Neural cell (in vitro differentiated cells): ENCODE measurements around the gene OLFM4. TPM values are rescaled to one million over a fixed set of nuclear protein-coding genes. Genes with fewer than 3 reads are reported as not detected.

Experiments
- H2AFZ ChIP-seq: fragments of 200-600, 300-800 bp; sonication (generic), shearing (Covaris generic); 2 replicates; pipeline ENCODE4 v1.6.0; 2014; ENCODE audit warnings: low read depth, mild to moderate bottlenecking, antibody characterized with exemption, low read length, moderate library complexity
- H3F3A ChIP-seq: fragments of 200-600 bp; shearing (Covaris generic); 2 replicates; pipeline ENCODE4 v1.6.1; 2016; ENCODE audit warnings: mild to moderate bottlenecking, moderate library complexity, mixed read lengths, antibody characterized with exemption, low read length; ENCODE audit not compliant: insufficient read depth, poor library complexity, severe bottlenecking
- H3K27ac ChIP-seq: fragments of 200-600, 300-800 bp; sonication (generic), shearing (Covaris generic); 2 replicates; pipeline ENCODE4 v1.5.1; 2014; ENCODE audit warnings: mild to moderate bottlenecking, low read length, moderate library complexity
- H3K27me3 ChIP-seq: fragments of 300-800, 200-600 bp; sonication (generic), shearing (Covaris generic); 2 replicates; pipeline ENCODE4 v1.6.0; 2014; ENCODE audit warnings: mild to moderate bottlenecking, low read depth, low read length, moderate library complexity; ENCODE audit not compliant: insufficient read depth
- H3K36me3 ChIP-seq: fragments of 300-800, 200-600 bp; sonication (generic), shearing (Covaris generic); 2 replicates; pipeline ENCODE4 v1.5.1; 2014; ENCODE audit warnings: mild to moderate bottlenecking, antibody characterized with exemption, low read length, moderate library complexity; ENCODE audit not compliant: insufficient read depth
- H3K4me2 ChIP-seq: fragments of 300-800, 200-600 bp; sonication (generic), shearing (Covaris generic); 2 replicates; pipeline ENCODE4 v1.6.0; 2014; ENCODE audit warnings: mild to moderate bottlenecking, low read length
- H3K4me3 ChIP-seq: fragments of 300-800, 200-600 bp; sonication (generic), shearing (Covaris generic); 2 replicates; pipeline ENCODE4 v1.5.1; 2014; ENCODE audit warnings: mild to moderate bottlenecking, low read length, moderate library complexity
- H3K79me2 ChIP-seq: fragments of 200-600 bp; shearing (Covaris generic); replicated peaks from 2 replicates; pipeline ENCODE4 v1.6.0; 2014; ENCODE audit warnings: mild to moderate bottlenecking, low read length, moderate library complexity; ENCODE audit not compliant: insufficient read depth
- H3K9ac ChIP-seq: fragments of 300-800, 200-600 bp; sonication (generic), shearing (Covaris generic); 2 replicates; pipeline ENCODE4 v1.6.1; 2016; ENCODE audit warnings: mild to moderate bottlenecking, low read length, mixed read lengths
- H3K9me2 ChIP-seq: fragments of 200-600 bp; shearing (Covaris generic); 2 replicates; pipeline ENCODE4 v1.6.1; 2016; ENCODE audit warnings: mild to moderate bottlenecking, low read length, mixed read lengths; ENCODE audit not compliant: insufficient read depth
- H3K9me3 ChIP-seq: fragments of 200-600, 300-800 bp; sonication (generic), shearing (Covaris generic); 2 replicates; pipeline ENCODE4 v1.6.1; 2016; ENCODE audit warnings: mild to moderate bottlenecking, mixed run types, low read length, moderate library complexity, mixed read lengths
- H4K20me1 ChIP-seq: fragments of 200-600 bp; shearing (Covaris generic); 2 replicates; pipeline ENCODE4 v1.6.1; 2016; ENCODE audit warnings: mild to moderate bottlenecking, mixed run types; ENCODE audit not compliant: insufficient read depth
- CTCF ChIP-seq: fragments of 450-650 bp; IDR thresholded peaks from 2 replicates; pipeline ENCODE4 v1.5.1; 2014; ENCODE audit warnings: antibody characterized with exemption, mild to moderate bottlenecking, moderate library complexity; ENCODE audit not compliant: poor library complexity, severe bottlenecking
- EP300 ChIP-seq: fragments of 450-650 bp; conservative IDR thresholded peaks from 2 replicates; pipeline ENCODE4 v1.6.1; 2014; ENCODE audit warnings: antibody characterized with exemption, mild to moderate bottlenecking, moderate library complexity; ENCODE audit not compliant: poor library complexity, severe bottlenecking
- EZH2 ChIP-seq: fragments of 200-600, 300-800 bp; shearing (Covaris generic), sonication (generic); IDR thresholded peaks from 2 replicates; pipeline ENCODE4 v1.6.1; 2014; ENCODE audit warnings: antibody characterized with exemption, low read length, borderline replicate concordance, mild to moderate bottlenecking; ENCODE audit not compliant: insufficient read depth, poor library complexity, severe bottlenecking
- MXI1 ChIP-seq: fragments of 450-650 bp; conservative IDR thresholded peaks from 2 replicates; pipeline ENCODE4 v1.6.1; 2014; ENCODE audit warnings: antibody characterized with exemption, mild to moderate bottlenecking; ENCODE audit not compliant: poor library complexity, severe bottlenecking
- POLR2AphosphoS5 ChIP-seq: IDR thresholded peaks from 2 replicates; pipeline ENCODE4 v1.6.1; 2012
- RAD21 ChIP-seq: fragments of 450-650 bp; conservative IDR thresholded peaks from 2 replicates; pipeline ENCODE4 v1.6.1; 2014; ENCODE audit warnings: antibody characterized with exemption, mild to moderate bottlenecking, moderate library complexity
- REST ChIP-seq: IDR thresholded peaks from 2 replicates; pipeline ENCODE4 v1.6.1; 2012; ENCODE audit warnings: borderline replicate concordance
- SMC3 ChIP-seq: fragments of 450-650 bp; conservative IDR thresholded peaks from 2 replicates; pipeline ENCODE4 v1.6.1; 2014; ENCODE audit warnings: antibody characterized with exemption, mild to moderate bottlenecking, moderate library complexity; ENCODE audit not compliant: poor library complexity
- TAF1 ChIP-seq: IDR thresholded peaks from 2 replicates; pipeline ENCODE4 v1.6.1; 2012; ENCODE audit warnings: low read depth
- polyA plus RNA-seq: library from polyadenylated mRNA; depleted of rRNA; stranded (reverse); fragments of >200 nt; gene quantifications from 2 replicates; pipeline ENCODE4 v1.2.3, GENCODE V29; 2014

The OLFM4 gene
- polyA plus RNA-seq, 1 donor from 2014 or later: 0.46 TPM

- Histone ChIP-seq H3K4me3 (no peak overlapping the region), H3K9me3 (no peaks in the 10 kb centered on the region), H4K20me1 (no peaks in the 10 kb centered on the region), H3K36me3 (no peaks in the 10 kb centered on the region), H3K4me2 (no peak overlapping the region), H3K9me2 (no peaks in the 10 kb centered on the region), H3K79me2 (no peaks in the 10 kb centered on the region), H3K27ac (no peak overlapping the region), H3K9ac (no peak overlapping the region), H2AFZ (no peak overlapping the region), H3F3A (no peaks in the 10 kb centered on the region), H3K27me3 (no peaks in the 10 kb centered on the region)
- no peak for TF ChIP-seq TAF1
Observed at GRCh38 chr13:53064731-53065130, 36.1 kb downstream of the OLFM4 start.

DNA sequence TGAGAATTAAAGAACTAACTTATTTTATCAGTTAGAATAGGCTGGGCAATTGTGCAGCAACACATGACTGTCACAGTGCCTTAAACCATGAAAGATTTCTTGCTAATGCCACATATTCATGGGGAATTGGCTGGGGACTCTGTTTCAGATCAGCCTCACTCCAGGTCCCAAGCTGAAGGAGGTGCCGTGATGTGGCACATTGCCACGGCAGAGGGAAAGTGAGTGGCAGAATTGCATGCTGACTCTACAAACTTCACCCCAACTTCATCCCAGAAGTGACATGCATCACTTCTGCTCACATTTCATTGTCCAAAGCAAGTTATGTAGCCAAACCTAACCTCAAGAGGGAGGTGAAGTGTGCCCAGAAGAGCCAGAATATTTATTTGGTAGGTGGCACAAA lies 37.8 kb downstream of the OLFM4 start:
- Histone ChIP-seq H3K4me2 (no peak overlapping the region), H2AFZ (no peak overlapping the region), H4K20me1 (no peaks in the 10 kb centered on the region), H3K9ac (no peak overlapping the region), H3K9me2 (no peaks in the 10 kb centered on the region), H3K79me2 (no peaks in the 10 kb centered on the region), H3F3A (no peaks in the 10 kb centered on the region), H3K36me3 (no peaks in the 10 kb centered on the region), H3K27ac (no peak overlapping the region), H3K9me3 (no peaks in the 10 kb centered on the region), H3K27me3 (no peaks in the 10 kb centered on the region), H3K4me3 (no peak overlapping the region)
- TF ChIP-seq EP300 (no peak), POLR2AphosphoS5 (no peak), SMC3 (no peak), EZH2 (no peak), RAD21 (no peak), MXI1 (no peak), CTCF (no peak), TAF1 (no peak), REST (no peak)
